ENCODE data around the gene PAX9.

The PAX9 gene

DNA sequence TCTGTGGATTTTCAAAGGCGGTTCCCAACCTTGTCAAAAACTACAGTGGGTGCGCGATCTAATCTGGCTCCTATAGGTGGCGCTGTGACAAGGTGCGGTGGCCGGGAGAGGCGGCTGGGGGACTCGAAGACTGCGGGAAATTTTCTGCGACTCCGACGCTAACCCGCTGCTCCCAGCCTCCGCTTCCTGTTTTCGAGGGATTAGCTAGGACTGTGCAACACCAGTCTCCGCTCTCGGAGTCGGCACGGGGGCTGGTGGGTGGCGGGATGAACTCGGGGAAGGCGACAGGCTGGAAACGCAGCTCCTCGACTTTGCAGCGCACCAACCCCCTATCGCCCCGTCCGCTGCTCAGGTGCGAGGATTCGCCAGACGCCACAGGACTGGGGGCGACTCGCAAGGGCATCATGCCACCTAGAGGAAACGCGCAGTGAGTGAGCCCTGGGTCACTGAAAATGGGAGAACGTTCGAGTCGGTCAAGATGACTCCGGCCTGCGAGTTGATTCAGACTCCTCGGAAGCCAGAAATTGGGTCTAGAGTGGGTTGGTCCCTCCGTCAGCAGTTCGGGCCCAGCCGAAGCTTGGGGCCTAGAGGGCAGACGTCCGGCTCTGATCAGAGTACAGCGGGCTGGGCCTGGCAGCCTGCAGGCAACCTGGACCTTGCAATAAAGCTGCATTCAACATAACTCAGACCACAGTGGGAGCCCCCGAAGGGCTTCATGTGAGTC is 5.5 kb upstream of the PAX9 start:
- peak; percentile 52 for DNase-seq (ENCODE audit: low spot score)

- no peak for DNase-seq (ENCODE audit: low spot score)
These were observed 4.8 kb upstream of the PAX9 start for GRCh38 chr14:36656687-36657398.

GRCh38 chr14:36657399-36658122 is 4.1 kb upstream of the PAX9 start:
- no peak for DNase-seq (ENCODE audit: low spot score)

DNA sequence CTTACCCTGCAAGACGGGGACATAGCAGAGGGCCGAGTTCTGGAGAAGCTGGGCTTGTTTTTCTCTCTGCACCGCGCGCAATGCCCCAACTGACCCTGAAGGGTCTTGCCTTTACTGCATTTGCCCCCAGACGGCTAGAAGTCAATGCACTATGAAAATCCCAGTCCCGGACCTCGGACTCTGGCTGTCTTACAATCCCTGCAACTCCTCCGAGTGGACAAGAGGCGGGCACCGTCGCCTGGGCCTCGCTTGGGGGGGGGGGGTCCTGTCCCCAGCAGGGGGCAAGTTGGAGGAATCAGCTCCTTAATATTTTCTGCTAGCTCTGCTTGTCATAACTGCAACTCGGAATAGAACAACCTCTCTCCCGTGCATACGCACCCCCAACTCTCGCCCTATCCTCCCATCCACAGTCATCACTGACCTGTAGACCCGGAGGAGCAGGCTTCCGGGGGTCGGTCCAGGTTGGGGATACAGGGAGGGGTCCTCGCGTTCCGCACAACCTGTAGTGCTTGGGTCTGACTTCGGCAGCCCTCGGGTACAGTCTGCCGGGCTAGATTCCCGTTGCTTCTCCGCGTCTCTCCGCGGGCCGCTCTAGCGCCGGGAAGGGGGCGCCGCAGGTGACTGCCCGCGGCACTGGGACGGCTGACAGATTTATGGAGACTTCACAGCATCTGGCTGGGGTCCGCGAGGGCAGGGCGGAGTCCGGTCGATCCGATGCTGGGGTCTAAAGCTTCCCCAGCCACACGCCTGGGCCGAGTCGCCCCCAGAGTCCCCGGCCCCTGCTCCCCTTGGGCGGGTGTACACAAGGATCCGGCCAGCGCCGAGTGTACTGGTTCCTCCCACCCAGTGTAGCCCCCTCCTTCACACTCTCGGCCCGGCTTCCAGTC is 3.3 kb upstream of the PAX9 start:
- no peak for DNase-seq (ENCODE audit: low spot score)

DNA sequence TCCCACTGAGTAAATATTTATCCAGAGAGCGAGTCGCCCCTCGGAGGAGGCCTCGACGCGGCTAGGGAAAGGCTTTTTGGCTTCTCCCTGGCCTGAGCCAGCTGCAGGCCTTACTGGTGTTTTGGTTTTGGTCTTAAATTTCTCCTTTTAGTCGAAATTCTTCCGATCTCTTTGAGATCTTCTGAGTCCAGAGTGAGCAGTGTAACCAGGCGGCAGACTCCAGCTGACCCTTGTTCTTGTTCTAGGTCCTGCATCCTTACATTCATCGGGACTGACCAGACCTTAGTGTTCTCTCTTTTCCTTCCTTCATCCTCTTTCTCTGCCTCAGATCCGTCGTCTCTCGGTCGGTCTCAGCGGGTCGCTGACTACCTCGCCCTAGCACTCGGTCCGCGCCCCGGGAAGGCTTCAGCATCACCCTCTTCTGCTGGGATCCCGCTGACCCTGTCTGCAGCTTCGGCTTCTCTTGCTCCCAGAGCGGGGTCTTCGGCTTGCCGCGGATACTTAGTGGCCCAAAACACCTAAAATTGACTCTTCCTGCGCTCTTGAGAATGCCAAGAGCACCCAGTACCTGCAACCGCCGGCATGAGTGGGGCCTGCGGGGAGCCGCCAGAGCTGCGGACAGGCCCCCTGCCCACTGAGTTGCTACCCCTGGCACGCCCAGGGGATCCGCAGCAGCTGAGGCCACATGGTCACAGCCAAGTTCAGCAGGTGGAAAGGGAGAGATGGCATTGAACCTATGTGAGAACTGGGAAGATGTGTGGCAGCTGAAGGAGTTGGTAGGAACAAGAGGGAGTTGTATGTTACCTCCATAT is 2.4 kb upstream of the PAX9 start:
- no peak for DNase-seq (ENCODE audit: low spot score)

DNA sequence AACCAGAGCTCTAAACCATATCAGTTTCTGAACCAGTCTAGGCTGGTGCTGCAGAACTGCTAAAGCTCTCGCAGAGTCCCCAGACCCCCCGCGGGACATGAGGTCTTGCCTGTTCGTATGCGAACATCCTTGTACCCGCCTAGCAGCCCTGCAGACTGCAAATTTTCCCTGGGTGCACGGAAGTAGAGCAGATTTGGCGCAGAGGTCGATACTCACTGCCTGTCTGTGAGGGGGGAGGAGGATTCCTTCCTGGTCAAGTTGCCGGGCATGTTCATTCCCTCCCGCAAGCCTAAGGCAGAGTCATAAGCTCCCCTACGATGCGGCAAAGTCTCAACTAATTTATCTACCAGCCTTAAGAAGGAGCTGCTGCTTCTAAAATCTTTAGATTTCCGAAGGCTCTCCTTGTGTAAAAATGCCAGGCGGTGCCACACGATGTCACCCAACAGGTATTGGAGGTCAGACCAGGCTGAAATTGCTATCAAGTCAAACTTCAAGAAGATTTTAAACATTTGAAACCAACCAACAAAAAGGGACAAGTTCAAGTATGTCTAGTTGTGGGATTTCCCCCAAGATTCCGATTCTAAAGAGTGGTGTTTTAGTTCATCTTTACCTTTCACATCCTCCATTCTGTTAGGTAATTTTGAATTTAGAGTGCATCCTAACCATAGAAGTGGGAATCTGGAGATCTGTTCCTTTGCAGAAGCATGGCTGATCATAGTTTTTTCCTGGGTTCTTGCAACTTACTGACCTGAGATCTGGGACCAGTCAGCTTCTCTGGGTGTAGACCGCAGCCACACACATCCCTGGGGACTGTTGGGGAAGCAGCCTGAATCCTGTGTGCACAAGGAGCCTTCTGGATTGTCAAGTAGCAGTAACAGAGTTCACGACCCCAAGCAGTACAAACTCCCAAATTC is 1.6 kb upstream of the PAX9 start:
- no peak for DNase-seq (ENCODE audit: low spot score)

DNA sequence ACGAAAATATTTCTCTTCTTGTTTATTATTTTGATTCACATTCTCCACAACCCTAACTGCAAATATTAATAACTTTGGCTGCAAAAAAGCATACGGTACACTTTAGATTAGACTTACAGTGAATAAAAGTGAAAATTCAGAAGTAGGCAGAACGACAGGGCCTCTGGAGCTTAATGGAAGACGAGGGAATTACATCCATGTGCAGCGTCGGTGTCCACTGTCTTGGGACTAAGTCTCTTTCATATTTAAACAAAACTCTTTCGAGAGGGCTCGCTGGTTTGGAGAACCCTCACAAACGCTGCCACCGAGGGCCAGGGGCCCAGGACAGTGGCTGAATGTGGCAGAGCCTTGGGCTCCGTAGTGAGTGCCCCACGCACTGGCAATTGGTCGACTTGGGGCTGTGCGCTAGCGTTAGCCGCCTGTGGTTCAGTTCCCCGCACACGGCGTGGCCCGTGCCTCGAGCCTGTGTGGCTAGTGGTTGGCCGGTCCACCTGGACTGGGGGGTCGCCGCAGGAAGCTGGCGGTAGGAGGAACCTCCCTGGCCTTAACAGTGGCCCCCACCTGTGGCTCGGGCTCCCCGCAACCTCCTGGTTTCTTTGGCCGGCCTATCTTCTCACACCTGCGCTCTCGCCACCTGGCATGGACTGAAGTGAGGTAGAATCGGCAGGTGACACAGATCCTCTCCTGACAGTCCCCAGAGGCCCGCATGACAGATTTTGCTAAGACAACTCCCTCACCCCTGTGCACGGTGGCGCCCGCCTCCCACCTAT is 739 bp upstream of the PAX9 start:
- DNase-seq (ENCODE audit: low spot score) = no peak

DNA sequence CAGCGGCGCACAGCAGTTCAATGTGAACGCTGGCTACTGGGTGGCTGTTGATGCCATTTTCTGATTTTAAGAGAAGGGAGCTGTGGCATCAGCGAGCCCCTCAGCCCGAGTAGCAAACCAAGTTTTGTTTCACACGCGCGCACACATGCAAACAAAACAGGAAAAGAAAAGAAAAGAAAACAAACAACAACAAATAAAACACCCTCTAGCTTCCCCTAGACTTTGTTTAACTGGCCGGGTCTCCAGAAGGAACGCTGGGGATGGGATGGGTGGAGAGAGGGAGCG is 540 bp downstream of the PAX9 start:
- peak; percentile 20 for DNase-seq (ENCODE audit: low spot score)

GRCh38 chr14:36662543-36663403 is 1.1 kb downstream of the PAX9 start:
- no peak for DNase-seq (ENCODE audit: low spot score)

DNA sequence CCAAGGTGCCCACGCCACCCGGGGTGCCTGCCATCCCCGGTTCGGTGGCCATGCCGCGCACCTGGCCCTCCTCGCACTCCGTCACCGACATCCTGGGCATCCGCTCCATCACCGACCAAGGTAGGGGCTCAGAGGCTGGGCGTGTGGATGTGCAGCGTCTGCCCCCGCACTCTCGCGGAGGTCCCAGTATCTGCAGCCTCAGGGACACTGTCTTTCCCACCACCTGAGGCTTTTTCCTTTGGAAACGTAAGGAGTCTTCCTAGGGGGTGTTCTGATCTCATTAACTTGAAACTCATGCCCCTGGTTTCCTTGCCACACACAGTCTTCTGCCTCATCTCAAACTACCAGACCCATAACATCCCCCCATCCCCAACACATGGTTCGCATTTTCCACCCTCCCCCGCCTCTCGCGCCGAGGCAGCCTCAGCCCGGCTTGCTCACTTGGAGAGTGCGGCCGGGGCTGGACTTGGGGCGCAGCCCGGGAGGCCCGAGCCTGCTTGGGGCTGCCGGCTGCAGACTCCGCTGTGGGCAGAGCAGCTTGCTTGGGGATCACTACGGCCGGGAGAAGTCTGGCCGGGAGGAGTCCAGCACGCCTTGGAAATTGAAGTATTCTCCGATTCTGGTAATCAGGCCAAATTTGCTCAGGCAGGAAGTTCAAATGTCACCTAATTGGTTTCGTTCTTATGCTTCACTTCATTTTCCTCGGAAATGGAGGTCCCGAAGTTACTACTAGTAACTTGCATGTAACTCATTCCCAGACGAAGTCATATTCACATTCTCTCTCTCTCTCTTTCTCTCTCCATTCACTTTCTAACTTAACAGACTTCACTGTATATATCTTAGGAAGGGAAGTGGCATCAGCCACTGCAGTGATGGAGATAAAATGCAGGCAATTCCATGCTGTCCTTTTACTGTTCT is 2.0 kb downstream of the PAX9 start:
- DNase-seq (ENCODE audit: low spot score) = no peak

DNA sequence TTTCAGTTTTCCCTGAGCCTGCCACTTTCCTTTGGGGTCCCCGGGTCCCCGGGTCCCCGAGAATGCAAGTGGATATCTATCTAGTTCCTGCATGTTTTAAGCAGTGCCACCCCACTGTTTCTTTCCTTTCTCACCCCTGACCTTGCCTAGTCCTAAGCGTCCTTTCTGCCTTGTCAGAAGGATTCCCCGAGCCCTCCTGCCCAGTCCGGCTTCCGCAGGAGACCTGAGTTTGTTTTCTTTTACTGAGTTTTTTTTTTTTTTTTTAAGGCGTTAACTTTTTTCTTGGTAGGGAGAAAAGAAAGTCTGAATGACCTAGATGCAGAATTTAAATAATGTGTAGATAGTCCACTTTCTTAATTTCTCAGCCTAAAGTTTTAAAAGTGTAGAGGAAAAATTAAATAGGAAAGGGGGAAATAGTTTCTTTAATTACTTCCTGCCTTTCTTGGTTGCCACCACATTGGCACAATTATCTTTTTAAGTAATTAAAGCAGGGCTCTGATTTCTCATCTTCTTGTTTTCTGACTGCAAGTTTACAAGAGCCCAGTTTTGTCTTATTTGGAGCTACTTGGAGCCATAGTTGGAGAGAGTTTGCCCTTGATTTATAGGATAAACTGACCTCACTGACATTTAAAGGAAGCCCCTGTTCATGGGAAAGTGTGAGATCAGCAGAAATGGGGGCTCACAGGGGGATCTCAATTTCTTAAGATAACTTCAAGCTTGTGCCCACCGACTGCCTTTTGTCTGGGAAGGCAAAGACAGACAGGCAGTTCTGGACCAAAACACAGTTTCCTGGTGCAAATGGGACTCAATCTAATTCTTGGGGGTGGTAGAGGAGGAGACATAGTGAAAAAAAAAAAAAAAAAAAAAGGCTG is 2.9 kb downstream of the PAX9 start:
- DNase-seq (ENCODE audit: low spot score) = no peak

GRCh38 chr14:36665887-36666415 is 4.3 kb downstream of the PAX9 start:
- DNase-seq (ENCODE audit: low spot score) = no peak

GRCh38 chr14:36666416-36667206 is 5.0 kb downstream of the PAX9 start:
- no peak for DNase-seq (ENCODE audit: low spot score)

DNA sequence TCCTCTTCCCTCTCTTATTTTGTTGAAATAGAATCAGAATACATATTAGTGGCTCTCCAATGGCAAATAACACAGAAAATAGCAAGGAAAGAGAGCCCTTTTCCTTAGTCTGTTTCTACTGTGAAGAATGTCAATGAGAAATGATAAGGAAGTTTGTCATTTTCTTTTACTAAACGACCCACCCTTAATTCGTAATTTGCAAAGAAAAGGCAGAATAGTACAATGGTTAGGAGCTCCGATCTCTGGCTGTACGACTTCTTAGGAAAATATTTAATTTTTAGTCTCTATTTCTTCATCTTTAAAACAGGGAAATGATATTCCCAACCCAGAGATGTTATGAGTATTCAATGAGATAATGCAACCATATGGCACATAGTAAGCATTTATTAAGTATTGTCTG is 6.0 kb downstream of the PAX9 start:
- DNase-seq (ENCODE audit: low spot score) = no peak

DNA sequence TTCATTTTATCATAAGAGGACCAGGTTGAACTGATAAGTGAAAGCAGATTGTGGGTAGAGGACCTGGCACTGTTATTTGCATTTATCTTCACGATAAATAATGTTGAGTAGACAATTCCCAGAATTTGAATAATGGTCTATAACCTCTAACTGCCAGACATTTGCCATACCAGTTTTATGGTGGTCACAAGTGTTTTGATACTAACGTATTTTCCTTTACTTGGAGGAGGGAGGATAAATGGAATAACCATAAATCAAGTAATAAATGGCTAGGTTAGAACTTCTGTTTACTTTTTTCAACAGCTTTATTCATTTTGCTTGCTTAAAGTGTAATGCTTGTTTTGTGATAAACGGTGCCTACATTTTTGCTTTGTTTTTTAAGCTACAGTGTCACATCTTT is 9.5 kb downstream of the PAX9 start:
- no peak for DNase-seq (ENCODE audit: low spot score)
